T-helper 22 cell (primary cell): ENCODE measurements around the gene SYNGR3.
A peak's percentile ranks its signal among the peaks of the same experiment; 100 is the strongest.

Experiments used
- DNase-seq: peaks from one replicate; pipeline ENCODE4 v3.0.0-alpha.2; 2020; ENCODE audit warnings: low read depth

SYNGR3 gene

GRCh38 chr16:1976951-1977874 is 12.6 kb upstream of the SYNGR3 start:
- DNase-seq: no peak

GRCh38 chr16:1977875-1978268 is 11.9 kb upstream of the SYNGR3 start:
- no peak for DNase-seq

GRCh38 chr16:1978476-1979120 is 11.2 kb upstream of the SYNGR3 start:
- no peak for DNase-seq

- no peak for DNase-seq
These were observed 10.3 kb upstream of the SYNGR3 start for GRCh38 chr16:1979271-1980029.

GRCh38 chr16:1980030-1980769 is 9.6 kb upstream of the SYNGR3 start:
- no peak for DNase-seq

GRCh38 chr16:1980770-1981087 is 9.0 kb upstream of the SYNGR3 start:
- no peak for DNase-seq

- no peak for DNase-seq
These were observed 8.4 kb upstream of the SYNGR3 start, which contains the start of gene NOXO1 for GRCh38 chr16:1981398-1981836. NOXO1 (minus strand) TSS chr16:1981469; CDS start chr16:1981179, 290 bp downstream.

GRCh38 chr16:1982013-1982433 is 7.7 kb upstream of the SYNGR3 start:
- no peak for DNase-seq

GRCh38 chr16:1982991-1983543 is 6.7 kb upstream of the SYNGR3 start:
- no peak for DNase-seq

- DNase-seq: peak; percentile 42
These were observed 6.0 kb upstream of the SYNGR3 start, which contains the start of gene GFER for GRCh38 chr16:1983544-1984346. GFER (plus strand) TSS chr16:1984193; CDS start chr16:1984219, 26 bp downstream.

GRCh38 chr16:1984347-1985225 is 5.2 kb upstream of the SYNGR3 start:
- no peak for DNase-seq

GRCh38 chr16:1985466-1986150 is 4.2 kb upstream of the SYNGR3 start:
- DNase-seq: no peak

- no peak for DNase-seq
These were observed 2.6 kb upstream of the SYNGR3 start for GRCh38 chr16:1987198-1987597.

GRCh38 chr16:1990101-1990350 is 256 bp downstream of the SYNGR3 start:
- DNase-seq: no peak

- no peak for DNase-seq
These were observed 773 bp downstream of the SYNGR3 start for GRCh38 chr16:1990351-1991134.

GRCh38 chr16:1991135-1991551 is 1.4 kb downstream of the SYNGR3 start:
- peak; percentile 47 for DNase-seq

GRCh38 chr16:1991588-1991947 is 1.8 kb downstream of the SYNGR3 start:
- no peak for DNase-seq

- peak; percentile 98 for DNase-seq
These were observed 2.4 kb downstream of the SYNGR3 start for GRCh38 chr16:1991948-1992703.
